ENCODE measurements around the gene LRRC47.

The LRRC47 gene

GRCh38 chr1:3731583-3732433 is 64.5 kb downstream of the LRRC47 start:
- DNase-seq = no peak

GRCh38 chr1:3730543-3731247 is 65.6 kb downstream of the LRRC47 start:
- no peak for DNase-seq

- DNase-seq = no peak
Observed at GRCh38 chr1:3729594-3730542, 66.4 kb downstream of the LRRC47 start.

Data from SHP77 (cell line).